ENCODE measurements around the gene INO80.

The INO80 gene

GRCh38 chr15:40944510-40945296, 171.4 kb downstream of the INO80 start:
- Histone ChIP-seq H4K20me1 (ENCODE audit: insufficient read depth, low read length) (no peaks in the 10 kb centered on the region), H3K27ac (ENCODE audit: low read length) (no peak overlapping the region), H3K4me3 (ENCODE audit: low read length) (no peak overlapping the region), H3K79me2 (ENCODE audit: low read length) (no peaks in the 10 kb centered on the region), H3K4me2 (ENCODE audit: low read length) (no peak overlapping the region), H3K9ac (ENCODE audit: low read length) (no peak overlapping the region), H2AFZ (ENCODE audit: low read depth, low read length) (no peak overlapping the region), H3K27me3 (ENCODE audit: low read depth, low read length) (no peaks in the 10 kb centered on the region), H3K36me3 (replicated peaks; ENCODE audit: low read depth, low read length) (no peaks in the 10 kb centered on the region), H3K4me1 (ENCODE audit: low read length) (peaks cover 32% of the 10 kb centered on the region), H3K9me3 (ENCODE audit: insufficient read depth, low read length) (no peaks in the 10 kb centered on the region)
- TF ChIP-seq, protein P1, sequence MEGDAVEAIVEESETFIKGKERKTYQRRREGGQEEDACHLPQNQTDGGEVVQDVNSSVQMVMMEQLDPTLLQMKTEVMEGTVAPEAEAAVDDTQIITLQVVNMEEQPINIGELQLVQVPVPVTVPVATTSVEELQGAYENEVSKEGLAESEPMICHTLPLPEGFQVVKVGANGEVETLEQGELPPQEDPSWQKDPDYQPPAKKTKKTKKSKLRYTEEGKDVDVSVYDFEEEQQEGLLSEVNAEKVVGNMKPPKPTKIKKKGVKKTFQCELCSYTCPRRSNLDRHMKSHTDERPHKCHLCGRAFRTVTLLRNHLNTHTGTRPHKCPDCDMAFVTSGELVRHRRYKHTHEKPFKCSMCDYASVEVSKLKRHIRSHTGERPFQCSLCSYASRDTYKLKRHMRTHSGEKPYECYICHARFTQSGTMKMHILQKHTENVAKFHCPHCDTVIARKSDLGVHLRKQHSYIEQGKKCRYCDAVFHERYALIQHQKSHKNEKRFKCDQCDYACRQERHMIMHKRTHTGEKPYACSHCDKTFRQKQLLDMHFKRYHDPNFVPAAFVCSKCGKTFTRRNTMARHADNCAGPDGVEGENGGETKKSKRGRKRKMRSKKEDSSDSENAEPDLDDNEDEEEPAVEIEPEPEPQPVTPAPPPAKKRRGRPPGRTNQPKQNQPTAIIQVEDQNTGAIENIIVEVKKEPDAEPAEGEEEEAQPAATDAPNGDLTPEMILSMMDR (IDR thresholded peaks at IDR 0.05; ENCODE audit: low read depth, low read length): no peak
- TF ChIP-seq EZH2phosphoT487 (IDR thresholded peaks at IDR 0.05; ENCODE audit: low read depth): no peak

DNA sequence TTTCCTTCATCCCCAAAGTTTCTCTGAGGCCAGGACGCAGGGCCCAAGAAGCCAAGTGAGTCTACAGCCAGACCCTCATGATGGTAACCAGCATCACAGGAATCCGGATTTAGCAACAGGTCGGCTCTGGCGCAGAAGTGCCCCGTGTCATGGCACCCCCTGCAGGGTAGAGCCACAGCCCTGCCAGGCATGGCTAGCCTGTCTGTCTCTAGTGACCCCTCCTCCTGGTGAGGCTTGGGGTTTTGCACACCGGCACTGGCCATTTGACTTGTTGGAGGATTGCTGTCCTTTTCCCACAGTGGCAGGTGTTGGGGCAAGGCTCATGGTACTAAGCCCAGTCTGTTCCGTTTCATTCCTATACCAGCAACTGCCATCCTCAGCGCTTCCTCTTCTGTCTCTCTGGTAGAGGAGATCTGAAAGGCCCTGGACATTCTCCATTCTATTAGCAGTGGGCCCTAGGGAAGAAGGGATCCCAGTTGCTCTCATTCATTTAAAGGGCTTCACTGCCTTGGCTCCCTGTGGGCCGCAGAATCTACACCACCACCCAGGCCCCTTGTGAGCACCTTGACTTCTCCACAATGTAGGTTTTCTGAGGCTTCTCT, 172.2 kb downstream of the INO80 start:
- no peak overlapping the region for H3K4me2 ChIP-seq (ENCODE audit: low read length)

GRCh38 chr15:40942878-40943277, 173.2 kb downstream of the INO80 start:
- no peaks in the 10 kb centered on the region for H3K9me3 ChIP-seq (ENCODE audit: insufficient read depth, low read length)
- H4K20me1 ChIP-seq (ENCODE audit: insufficient read depth, low read length): no peaks in the 10 kb centered on the region
- H3K4me2 ChIP-seq (ENCODE audit: low read length): peak overlapping the region; percentile 95
- H2AFZ ChIP-seq (ENCODE audit: low read depth, low read length): no peak overlapping the region
- H3K79me2 ChIP-seq (ENCODE audit: low read length): no peaks in the 10 kb centered on the region
- peaks cover 33% of the 10 kb centered on the region for H3K4me1 ChIP-seq (ENCODE audit: low read length)
- H3K36me3 ChIP-seq (replicated peaks; ENCODE audit: low read depth, low read length): no peaks in the 10 kb centered on the region
- H3K27me3 ChIP-seq (ENCODE audit: low read depth, low read length): no peaks in the 10 kb centered on the region
- no peak overlapping the region for H3K27ac ChIP-seq (ENCODE audit: low read length)
- peak overlapping the region; percentile 87 for H3K4me3 ChIP-seq (ENCODE audit: low read length)
- H3K9ac ChIP-seq (ENCODE audit: low read length): peak overlapping the region; percentile 87
- TF ChIP-seq, protein P1 (IDR thresholded peaks at IDR 0.05; ENCODE audit: low read depth, low read length): no peak
- no peak for TF ChIP-seq EZH2phosphoT487 (IDR thresholded peaks at IDR 0.05; ENCODE audit: low read depth)

More for the DNA sequence above, 172.2 kb downstream of the INO80 start:
- no peaks in the 10 kb centered on the region for H4K20me1 ChIP-seq (ENCODE audit: insufficient read depth, low read length)
- no peak overlapping the region for H3K27ac ChIP-seq (ENCODE audit: low read length)
- H2AFZ ChIP-seq (ENCODE audit: low read depth, low read length): no peak overlapping the region
- H3K4me3 ChIP-seq (ENCODE audit: low read length): no peak overlapping the region
- no peaks in the 10 kb centered on the region for H3K27me3 ChIP-seq (ENCODE audit: low read depth, low read length)
- no peaks in the 10 kb centered on the region for H3K9me3 ChIP-seq (ENCODE audit: insufficient read depth, low read length)
- TF ChIP-seq EZH2phosphoT487 (IDR thresholded peaks at IDR 0.05; ENCODE audit: low read depth): no peak
- TF ChIP-seq, protein P1 (IDR thresholded peaks at IDR 0.05; ENCODE audit: low read depth, low read length): no peak
- no peak overlapping the region for H3K9ac ChIP-seq (ENCODE audit: low read length)
- peaks cover 33% of the 10 kb centered on the region for H3K4me1 ChIP-seq (ENCODE audit: low read length)
- H3K36me3 ChIP-seq (replicated peaks; ENCODE audit: low read depth, low read length): no peaks in the 10 kb centered on the region
- H3K79me2 ChIP-seq (ENCODE audit: low read length): no peaks in the 10 kb centered on the region

DNA sequence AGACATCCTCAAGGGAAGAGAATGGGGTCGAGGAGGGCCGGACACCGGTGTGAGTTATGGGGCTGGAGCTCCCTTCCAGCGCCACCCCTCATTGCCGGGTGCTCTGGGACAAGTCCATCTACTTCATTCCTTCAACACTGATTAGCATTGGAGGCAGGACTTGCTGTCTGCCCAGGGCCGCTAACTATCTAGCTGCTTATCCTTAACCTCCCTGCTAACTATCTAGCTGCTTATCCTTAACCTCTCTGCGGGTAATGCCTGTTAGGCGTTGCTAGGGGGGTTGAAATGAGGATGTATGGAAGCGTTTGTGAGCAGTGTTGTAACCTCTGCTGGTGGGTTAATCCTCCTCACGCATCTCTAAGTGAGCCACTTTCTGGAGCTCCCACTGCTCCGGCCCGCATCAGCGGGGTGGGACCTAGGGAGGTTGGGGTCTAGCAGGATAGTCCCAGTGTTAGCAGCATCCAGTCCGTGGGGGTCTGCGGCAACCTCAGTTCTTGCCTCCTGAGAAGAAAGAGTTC, 173.7 kb downstream of the INO80 start:
- peak overlapping the region; percentile 87 for H3K4me3 ChIP-seq (ENCODE audit: low read length)
- H3K4me1 ChIP-seq (ENCODE audit: low read length): peaks cover 33% of the 10 kb centered on the region
- no peaks in the 10 kb centered on the region for H3K9me3 ChIP-seq (ENCODE audit: insufficient read depth, low read length)
- no peaks in the 10 kb centered on the region for H3K79me2 ChIP-seq (ENCODE audit: low read length)
- H4K20me1 ChIP-seq (ENCODE audit: insufficient read depth, low read length): no peaks in the 10 kb centered on the region
- TF ChIP-seq EZH2phosphoT487 (IDR thresholded peaks at IDR 0.05; ENCODE audit: low read depth): no peak
- TF ChIP-seq, protein P1 (IDR thresholded peaks at IDR 0.05; ENCODE audit: low read depth, low read length): no peak
- H3K9ac ChIP-seq (ENCODE audit: low read length): peak overlapping the region; percentile 87
- H3K36me3 ChIP-seq (replicated peaks; ENCODE audit: low read depth, low read length): no peaks in the 10 kb centered on the region
- peak overlapping the region; percentile 98 for H2AFZ ChIP-seq (ENCODE audit: low read depth, low read length)
- H3K27ac ChIP-seq (ENCODE audit: low read length): no peak overlapping the region; the same call in 1 of the 2 replicates
- H3K4me2 ChIP-seq (ENCODE audit: low read length): peak overlapping the region; percentile 95
- H3K27me3 ChIP-seq (ENCODE audit: low read depth, low read length): no peaks in the 10 kb centered on the region
